GM12873 (cell line): ENCODE data around the gene OSBPL8.

Source experiments
- CTCF ChIP-seq: IDR thresholded peaks from 2 replicates; pipeline ENCODE4 v1.5.1; 2012; ENCODE audit warnings: low read depth, mild to moderate bottlenecking, moderate library complexity, low read length, control low read depth; ENCODE audit not compliant: insufficient read depth; ENCODE audit errors: missing control alignments

Gene OSBPL8

GRCh38 chr12:76586764-76587395 is 27.3 kb upstream of the OSBPL8 start:
- peak; percentile 54 for TF ChIP-seq CTCF

- TF ChIP-seq CTCF: no peak
Observed at GRCh38 chr12:76583301-76583700, 23.7 kb upstream of the OSBPL8 start.

- no peak for TF ChIP-seq CTCF
Observed at GRCh38 chr12:76573840-76574373, 14.3 kb upstream of the OSBPL8 start.

GRCh38 chr12:76571256-76571655 is 11.7 kb upstream of the OSBPL8 start:
- no peak for TF ChIP-seq CTCF

- no peak for TF ChIP-seq CTCF
Observed at GRCh38 chr12:76569685-76570604, 10.4 kb upstream of the OSBPL8 start.

GRCh38 chr12:76568888-76569551 is 9.4 kb upstream of the OSBPL8 start:
- no peak for TF ChIP-seq CTCF

GRCh38 chr12:76568130-76568529 is 8.6 kb upstream of the OSBPL8 start:
- TF ChIP-seq CTCF: no peak
